Measurements from ENCODE around the gene MRPL54. TPM values are rescaled to one million over a fixed set of nuclear protein-coding genes. Genes with fewer than 3 reads are reported as not detected.
A peak's percentile ranks its signal among the peaks of the same experiment; 100 is the strongest.

The MRPL54 gene
- total RNA-seq, 1 experiment from 2014 or later = 153 TPM

DNA sequence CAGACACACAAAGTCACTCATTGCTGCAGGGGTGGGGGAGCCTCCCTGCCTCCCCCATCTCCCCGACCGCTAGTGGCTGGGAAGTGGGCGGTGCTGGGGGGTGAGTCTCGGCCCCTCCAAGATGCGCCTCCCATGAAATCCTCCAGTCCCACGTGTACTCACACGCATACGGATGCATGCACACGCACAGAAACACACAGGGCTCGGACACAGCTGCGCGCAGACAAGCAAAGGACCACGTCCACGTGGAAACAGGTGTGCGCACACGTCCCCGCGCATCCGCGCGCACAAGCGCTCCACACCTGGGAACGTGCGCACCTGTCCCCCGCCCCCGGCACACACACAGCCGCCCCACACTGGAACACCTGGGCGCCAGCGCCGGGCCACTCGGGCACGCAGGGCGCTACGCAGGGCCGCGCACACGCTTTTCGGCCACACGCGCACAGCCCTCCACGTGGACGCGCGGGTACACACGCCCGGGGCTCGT, 23.0 kb downstream of the MRPL54 start:
- no peak for DNase-seq (ENCODE audit: low read depth)

DNA sequence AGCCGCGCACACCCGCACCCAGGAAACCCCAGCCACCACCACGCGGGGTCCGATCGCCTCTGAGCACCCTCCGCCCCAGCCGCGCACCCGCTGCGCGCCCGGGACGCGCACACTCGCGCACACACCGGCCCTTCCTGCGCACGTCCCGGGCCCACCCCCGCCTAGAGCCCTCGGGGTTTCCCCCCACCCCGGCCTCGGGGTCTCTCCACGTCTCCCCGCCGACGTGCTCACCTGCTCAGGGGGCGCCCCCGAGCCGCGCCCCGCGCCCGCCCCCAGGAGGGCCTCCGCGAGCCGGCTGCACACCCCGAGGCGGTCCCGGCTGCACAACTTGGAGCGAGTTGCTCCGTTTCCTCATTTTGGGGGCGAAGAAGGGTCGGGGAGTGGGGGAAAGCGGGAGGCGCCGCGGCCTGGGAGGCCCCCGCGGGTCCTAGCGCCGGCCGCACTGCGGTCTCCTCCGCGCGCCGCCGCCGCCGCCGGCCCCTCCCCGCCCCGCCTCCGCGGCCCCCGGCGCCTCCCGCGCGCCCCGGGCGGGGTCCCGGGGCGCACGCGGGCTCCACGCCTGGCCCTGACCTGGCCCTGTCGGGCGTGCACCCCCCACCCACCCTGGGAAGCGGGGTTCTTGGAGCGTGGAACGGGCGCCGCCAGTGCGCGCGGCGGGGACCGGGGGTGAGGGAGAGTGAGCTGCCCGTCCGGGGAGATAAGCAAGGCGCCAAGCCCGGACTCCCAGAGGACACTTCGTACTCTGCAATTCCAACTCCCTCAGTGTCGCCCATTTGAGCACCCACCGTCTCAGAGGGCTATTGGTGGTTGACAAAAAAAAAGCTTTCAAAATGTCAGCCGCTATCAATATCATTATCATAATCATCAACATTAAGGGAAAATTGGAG, 23.7 kb downstream of the MRPL54 start, which contains the start of gene MATK:
Gene MATK, minus strand, starts transcription at position 444 of the 887 bp plus-strand sequence. CDS start 1,246 bp downstream, outside the sequence.
- no peak for DNase-seq (ENCODE audit: low read depth)

DNA sequence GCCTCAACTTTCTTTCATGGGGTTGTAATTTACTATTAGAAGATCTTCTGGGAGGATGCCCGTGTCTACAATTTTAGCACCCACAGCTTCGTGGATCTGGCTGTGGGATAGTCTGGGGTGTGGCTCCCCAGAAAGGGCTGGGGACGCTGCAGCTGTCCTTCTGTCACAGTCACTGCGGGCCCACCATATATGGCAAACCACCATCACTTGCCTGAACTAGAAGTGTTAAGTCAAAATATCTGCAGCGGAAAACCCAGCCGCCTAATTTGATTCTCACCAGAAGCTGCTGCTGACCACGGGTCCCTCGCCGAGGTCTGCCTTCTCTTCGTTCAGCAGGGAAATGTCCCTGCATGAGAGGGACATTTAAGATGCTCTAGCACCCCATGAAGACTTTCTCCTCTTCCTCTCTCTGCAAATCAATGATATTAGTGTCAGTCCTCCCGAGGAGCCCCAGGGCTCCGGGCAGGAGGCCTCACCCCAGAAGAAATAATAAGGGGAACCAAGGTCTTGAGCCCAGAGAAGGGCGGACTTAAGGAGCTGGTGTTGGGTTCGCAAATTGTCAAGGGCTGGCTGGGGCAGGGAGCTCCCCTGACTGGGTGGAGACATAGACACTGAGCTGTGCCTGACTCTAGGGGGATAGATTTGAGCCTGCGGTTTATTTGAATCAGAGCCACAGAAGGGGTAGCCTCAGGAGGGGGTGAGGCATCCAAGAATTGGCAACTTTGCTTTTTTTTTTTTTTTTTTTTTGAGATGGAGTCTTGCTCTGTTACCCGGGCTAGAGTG, 26.7 kb downstream of the MRPL54 start:
- peak; percentile 46 for DNase-seq (ENCODE audit: low read depth)

DNA sequence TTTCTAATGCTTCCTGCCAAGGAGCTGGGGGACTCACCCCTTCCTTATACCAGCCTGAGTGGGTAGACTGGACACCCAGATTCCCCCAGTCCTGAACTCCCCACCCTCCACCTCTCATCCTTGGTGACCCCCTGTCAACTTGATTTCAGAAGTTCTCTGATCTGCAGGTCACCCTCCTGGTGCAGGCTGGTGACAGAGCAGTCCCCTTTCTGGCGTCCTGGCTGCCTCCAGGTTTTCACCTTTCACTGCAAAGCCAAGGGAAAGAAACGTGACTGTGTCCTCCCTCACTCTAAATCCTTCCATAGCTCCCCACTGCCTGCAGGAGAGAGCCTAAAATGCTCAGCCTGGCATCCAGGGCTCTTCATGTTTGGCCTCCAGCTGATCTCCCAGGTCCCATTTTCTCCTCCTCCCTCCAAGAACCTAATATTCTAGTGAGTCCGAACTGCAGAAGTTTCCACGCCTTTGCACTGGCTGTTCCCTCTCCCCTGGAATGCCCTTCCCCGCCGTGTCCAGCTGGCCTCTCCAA, 27.8 kb downstream of the MRPL54 start:
- DNase-seq (ENCODE audit: low read depth) = no peak

DNA sequence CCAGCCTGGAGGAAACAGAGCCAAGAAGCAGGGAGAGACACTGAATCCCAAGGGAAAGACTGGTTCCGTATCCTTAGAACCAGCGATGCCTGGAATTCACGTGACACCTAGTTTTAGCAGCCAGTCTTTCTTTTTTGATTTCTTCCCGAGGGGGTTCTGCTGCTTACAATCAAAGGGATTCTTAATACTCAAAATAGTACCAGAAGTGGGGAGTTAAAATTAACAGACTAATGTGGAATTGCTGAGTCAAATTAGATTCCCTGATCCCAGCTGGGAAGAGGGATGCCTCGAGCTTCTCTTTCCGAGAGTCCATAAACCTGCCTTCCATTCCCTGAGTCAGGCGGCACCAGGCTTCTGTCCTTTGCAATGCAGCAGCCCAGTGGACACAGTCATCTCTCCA, 28.5 kb downstream of the MRPL54 start:
- DNase-seq (ENCODE audit: low read depth) = no peak

DNA sequence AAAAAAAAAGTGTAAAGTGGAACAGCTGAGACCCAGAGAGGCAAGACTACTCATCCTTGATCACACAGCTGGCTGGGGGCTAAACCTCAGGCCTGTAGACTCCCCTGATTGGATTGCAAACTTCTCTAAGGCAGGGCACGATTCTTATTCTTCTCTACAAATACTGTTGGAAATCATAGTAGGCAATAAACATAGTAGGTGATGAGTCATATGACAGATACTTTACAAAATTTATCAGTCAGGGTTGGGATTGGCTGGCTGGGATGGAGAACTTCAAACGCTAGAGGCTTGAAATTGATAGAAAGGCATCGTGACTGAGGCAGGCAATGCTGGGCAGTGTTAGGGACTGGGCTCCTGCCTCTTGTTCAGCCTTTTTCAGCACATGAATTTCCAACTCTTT, 29.6 kb downstream of the MRPL54 start:
- no peak for DNase-seq (ENCODE audit: low read depth)

DNA sequence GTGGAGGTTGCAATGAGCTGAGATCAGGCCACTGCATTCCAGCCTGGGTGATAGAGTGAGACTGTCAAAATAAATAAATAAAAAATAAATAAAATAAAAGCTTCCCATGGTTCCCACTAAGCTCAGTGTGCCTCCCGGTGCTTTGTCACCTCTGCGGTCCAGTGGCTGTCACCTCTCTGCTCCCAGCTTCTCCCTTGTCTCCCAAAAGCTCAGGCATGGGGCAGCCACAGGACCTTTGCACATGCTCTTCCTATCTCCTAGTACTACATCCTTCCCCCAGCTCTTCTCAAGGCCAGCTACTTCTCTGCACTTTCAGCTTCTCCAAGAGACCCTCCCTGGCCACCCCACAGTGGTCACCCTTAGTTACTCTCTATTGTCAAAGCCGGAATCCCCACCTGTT, 31.3 kb downstream of the MRPL54 start:
- no peak for DNase-seq (ENCODE audit: low read depth)

DNA sequence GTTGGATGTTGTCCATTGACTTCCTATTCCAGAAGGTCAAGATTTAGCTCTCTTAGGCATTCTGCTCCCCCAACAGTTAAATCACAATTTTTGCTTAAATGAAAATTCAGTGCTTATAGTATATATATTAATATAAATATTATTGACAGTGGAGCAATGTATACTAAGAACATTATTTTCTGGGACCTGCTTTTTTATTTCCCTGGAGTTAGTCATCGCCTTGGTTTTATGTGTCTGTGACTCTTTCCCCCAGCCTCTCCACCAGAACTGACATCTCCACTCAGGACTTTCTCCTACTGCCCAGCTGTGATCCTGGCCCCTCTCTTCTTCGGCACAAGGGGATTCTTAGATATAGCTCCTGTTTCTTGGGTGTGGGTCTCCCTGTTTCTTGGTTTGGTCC, 33.9 kb downstream of the MRPL54 start:
- DNase-seq (ENCODE audit: low read depth) = no peak

DNA sequence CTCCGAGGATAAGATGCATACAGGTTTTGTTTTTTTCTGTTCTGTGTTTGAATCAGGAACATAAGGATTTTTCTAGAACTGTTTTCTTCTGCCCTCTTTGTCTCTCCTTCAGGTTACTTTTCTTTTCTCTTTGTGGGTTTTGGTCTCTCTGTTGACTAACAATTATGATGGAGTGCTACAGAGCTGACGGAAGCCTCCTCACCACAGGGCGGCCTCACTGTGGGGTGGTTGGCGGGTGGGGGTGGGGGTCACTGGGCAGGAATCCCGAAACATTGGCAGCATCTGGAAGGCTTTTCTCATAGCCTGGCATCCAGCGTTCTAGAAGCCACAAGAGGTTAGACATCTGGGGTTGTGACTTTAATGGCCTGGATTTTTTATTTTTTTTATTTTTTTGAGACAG, 35.7 kb downstream of the MRPL54 start:
- no peak for DNase-seq (ENCODE audit: low read depth)

DNA sequence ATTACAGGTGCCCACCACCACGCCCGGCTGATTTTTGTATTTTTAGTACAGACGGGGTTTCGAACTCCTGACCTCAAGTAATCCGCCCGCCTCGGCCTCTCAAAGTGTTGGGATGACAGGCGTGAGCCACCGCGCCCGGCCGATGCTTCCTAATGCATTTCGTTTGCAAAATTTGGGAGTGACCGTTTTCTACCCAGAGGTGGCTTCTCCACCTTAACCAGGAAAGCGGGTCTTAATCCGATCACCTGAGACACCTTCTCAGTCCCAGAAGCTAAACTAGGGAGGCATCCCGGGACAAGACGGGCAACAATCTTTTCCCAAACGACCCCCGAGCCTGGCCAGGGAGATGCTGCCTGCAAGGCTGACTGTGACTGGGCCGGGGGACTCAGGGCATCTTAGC, 38.5 kb downstream of the MRPL54 start:
- no peak for DNase-seq (ENCODE audit: low read depth)

DNA sequence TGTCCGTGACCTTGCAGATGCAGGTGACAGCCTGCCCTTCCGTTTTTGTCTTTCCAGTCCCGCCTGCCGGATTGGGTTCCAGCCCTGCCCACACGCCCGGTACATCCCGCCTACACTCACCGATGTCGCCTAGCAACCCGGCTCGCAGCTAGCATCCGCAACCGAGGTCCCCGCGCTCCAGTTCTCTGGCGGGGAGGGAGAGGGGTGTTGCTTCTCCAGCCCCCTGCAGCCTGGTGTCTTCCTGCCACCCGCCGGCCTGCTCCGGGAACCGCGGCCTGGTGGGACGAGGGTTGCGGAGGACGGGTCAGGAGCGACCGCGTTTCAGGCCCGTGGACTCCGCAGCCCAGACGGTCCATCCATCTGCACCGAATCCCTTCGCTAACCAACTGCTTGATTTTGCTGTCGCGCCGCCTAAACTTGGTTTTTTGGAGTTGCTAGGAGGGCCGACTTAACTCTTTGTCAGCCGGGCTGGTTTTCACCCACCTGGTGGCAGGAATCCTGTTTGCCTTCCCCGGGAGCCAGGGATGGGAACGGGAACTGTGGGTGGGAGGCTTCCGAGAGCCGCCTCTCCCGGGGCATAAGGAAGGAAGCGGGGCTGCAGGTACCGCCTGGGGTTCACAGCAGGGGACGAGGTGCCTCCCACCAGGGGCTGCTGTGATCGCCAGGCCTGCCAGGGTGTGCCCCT, 39.1 kb downstream of the MRPL54 start:
- peak; percentile 63 for DNase-seq (ENCODE audit: low read depth)

DNA sequence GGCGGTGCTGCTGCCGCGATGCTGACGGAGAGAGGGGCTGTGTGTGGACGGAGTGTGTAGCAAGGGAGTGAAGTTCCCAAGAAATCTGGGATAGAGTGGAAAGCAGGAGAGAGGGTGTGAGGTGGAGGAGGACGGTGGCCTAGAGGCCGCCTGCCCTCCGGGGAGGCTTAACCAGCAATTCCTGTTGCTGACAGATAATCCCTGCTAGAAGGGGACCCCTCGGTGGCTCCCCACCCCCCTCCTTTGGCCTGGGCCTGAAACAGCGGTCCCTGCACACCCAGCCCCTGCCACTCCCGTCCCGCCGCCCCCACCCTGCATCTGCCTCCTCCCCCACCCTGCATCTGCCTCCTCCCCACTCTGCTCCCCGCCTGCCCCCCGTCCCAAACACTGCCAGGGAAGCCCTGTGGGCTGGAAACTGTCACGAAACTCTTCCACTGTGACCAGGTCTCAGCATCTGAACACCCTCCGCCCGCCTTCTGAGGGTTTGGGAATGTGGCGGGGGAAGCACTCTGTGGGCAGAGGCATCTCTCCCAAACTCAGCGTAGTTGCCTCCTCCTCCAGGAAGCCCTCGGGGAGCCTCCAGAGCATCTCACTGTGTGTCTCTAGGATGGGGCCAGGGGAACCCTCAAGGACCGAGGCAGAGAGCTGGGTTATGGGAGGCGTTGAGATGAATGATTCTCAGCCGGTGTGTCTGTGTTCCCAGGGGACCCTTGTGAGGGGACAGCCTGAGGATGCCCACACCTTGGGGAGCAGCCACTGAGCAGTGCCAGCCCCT, 40.8 kb downstream of the MRPL54 start:
- DNase-seq (ENCODE audit: low read depth) = no peak

DNA sequence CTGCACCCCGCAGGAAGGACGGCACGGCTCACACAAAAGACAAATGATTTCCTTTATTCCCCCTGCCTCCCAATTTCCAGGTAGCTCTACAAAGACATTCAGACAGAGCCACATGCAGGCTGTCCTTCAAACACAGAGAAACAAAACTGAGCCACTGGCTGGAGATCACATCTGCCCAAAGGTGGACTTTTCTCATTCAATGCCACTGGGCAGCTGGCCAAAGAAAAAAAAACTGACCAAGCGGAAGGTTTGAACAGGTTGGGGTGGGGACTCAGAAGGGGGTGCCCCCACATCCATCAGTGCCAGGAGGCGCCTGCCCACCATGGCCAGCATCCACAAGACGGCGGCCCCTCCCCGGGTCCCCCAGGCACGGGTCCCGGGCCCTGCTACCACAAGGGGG, 41.5 kb downstream of the MRPL54 start:
- DNase-seq (ENCODE audit: low read depth) = no peak

DNA sequence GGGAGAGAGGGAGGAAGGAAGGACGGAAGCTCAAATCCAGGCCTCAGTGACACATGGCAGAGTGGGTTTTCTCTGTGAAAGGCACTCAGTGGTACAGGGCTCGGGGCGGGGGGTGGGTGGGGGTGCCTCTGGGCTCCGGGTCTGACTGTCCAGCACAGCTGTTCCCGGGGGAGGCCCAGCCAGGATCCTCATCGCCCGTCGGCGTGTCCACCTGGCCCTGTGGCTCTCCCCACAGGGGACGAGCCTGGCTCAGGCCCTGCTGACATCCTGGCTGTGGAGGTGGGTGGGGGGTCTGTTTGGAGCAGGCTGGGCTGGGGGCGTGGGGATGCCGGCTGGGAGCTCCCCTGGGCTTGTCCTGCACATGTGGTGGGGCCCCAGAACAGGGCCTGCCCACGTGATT, 41.9 kb downstream of the MRPL54 start:
- DNase-seq (ENCODE audit: low read depth) = no peak

DNA sequence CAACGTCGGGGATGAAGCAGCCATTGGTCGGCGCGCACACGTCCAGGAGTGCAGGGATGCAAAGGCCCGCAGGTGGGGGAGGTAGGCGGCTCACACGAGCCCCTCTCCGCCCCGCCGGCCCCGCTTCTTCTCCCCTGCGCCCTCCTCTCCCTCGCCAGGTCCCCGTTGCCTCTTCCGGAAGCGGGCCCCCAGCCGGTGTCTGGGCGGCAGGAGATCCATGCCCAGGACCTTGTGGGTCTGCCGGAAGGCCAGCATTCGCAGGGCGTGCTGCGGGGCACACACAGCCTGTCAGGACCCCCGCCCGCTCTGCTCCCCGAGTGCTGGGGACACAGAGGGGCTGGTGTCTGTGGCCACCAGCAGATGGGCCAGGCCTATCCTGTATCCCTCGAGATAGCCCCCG, 43.4 kb downstream of the MRPL54 start:
- DNase-seq (ENCODE audit: low read depth) = no peak

DNA sequence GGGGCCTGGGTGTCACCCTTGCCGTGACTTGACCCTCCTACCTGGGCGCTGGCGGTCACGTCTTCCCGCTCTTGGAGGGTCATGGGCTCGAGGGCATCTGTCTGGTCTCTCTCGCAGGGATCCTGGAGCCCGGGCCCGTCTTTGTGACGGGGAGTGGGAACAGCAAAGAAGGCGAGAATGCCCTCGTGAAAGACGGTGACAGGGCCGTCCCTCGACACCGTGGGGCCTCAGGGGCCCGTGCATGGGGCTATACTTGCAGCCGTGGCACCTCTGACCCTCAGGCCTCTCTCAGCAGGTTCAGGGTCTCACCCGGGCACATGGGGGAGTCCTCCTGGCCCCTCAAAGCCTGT, 44.6 kb downstream of the MRPL54 start:
- DNase-seq (ENCODE audit: low read depth) = no peak

DNA sequence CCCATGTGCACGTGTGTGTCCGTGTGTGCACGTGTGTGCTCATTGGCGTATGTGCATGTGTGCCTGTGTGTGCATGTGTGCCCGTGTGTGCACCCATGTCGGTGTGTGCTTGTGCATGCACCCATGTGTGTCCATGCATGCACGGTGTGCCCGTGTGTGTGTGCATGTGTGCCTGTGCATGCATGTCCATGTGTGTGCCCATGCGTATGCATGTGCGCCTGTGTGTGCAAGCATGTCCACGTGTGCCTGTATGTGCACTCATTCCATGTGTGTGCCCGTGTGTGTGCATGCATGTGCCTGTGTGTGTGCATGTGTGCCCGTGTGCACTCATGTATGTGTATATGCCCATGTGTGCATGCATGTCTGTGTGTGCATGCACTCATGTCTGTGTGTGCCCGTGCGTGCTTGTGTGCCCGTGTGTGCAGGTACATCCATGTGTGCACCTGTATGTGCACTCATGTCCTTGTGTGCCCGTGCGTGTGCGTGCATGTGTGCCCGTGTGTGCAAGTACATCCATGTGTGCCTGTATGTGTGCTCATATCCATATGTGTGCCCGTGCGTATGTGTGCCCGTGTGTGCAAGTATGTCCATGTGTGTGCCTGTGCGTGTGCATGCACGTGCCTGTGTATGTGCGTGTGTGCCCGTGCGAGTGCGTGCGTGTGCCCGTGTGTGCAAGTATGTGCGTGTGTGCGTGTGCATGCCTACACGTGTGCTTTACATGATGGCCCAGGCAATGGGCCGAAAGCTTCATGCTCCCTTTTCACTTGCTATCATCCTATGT, 45.3 kb downstream of the MRPL54 start:
- no peak for DNase-seq (ENCODE audit: low read depth)

DNA sequence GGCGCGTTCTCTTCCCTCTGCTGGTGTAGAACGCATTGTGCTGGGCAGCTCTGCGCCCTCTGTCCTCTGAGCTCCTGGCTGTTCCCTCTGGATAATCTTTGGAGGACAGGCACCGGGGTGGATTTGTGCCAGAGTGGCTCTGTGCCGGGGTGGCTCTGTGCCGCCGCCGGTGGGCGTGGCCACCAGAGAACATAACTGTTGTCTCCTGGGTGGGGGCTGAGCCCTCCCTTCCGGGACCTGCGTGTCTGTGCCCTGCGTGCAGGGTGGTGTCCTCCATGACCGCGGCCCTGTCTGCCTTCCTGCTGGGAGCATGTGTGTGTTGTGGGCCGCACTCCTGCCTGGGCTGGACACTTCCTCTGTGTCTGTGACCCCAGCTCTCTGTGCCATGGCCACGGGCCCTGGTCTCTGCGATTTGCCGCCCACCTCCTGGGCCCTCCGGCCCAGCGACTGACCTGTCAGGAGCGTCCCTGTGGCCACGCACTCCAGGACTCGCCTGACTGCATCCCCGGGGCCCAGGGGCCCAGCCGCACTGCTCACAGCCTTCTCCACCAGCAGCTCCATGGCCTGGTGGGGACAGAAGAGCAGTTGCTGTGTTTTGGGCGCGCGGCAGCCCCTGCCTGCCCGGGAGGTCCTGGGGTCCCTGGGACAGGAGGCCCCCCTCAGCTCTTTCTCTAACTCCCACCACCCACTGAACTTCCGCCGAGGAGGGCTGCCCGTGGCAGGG, 46.1 kb downstream of the MRPL54 start:
- DNase-seq (ENCODE audit: low read depth) = no peak

DNA sequence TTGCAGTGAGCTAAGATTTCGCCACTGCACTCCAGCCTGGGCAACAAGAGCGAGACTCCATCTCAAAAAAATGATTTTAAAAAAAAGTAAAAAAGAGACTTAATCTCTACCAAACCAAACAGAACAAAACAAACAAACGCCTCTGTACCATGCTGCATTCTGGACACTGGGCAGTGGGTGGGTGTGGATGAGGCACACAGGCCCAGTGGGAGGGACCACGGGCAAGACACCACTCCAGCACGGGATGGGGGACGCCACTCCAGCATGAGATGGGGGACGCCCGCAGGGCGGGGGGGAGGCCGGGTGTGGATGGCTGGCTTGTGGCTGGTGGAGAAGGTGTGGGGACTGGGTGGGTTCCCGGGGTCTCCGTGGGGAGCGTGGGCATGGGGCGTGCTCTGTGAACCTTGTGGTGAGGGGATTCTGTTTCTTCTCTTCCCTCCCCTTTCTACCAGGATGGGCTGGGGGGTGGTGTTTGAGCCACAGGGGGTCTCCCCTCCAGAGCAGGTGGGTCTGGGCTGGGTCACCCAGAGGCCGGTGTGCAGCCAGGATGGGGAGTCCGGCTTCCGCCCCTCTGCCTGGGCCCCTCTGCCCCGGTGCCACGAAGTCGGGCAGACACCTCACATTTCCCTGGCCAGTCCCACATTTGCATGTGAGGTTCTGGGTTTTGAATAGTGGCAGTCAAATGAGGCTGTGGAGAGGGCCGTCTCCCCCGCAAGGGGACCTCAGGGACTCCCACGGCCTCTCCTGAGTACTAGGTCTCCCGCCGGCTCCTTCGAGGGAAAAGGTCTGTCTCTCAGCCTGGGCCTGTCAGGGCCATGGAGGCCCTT, 47.6 kb downstream of the MRPL54 start:
- DNase-seq (ENCODE audit: low read depth) = no peak
